HFF-Myc (cell line): Measurements from ENCODE around the gene RFNG.

ENCODE experiments used
- DNase-seq: peaks from one replicate; pipeline ENCODE4 v3.0.0-alpha.2; 2011; ENCODE audit warnings: low read depth; ENCODE audit errors: extremely low read depth
- H3K4me3 ChIP-seq: replicated peaks from 2 replicates; pipeline ENCODE4 v1.5.1; 2011; ENCODE audit warnings: low read depth, mild to moderate bottlenecking, control low read depth, low read length
- TF ChIP-seq, protein P1 (sequence below): IDR thresholded peaks from 2 replicates; pipeline ENCODE4 v1.5.1; 2012; ENCODE audit warnings: mild to moderate bottlenecking, low read depth, low read length, control low read depth; ENCODE audit errors: missing control alignments

The RFNG gene

DNA sequence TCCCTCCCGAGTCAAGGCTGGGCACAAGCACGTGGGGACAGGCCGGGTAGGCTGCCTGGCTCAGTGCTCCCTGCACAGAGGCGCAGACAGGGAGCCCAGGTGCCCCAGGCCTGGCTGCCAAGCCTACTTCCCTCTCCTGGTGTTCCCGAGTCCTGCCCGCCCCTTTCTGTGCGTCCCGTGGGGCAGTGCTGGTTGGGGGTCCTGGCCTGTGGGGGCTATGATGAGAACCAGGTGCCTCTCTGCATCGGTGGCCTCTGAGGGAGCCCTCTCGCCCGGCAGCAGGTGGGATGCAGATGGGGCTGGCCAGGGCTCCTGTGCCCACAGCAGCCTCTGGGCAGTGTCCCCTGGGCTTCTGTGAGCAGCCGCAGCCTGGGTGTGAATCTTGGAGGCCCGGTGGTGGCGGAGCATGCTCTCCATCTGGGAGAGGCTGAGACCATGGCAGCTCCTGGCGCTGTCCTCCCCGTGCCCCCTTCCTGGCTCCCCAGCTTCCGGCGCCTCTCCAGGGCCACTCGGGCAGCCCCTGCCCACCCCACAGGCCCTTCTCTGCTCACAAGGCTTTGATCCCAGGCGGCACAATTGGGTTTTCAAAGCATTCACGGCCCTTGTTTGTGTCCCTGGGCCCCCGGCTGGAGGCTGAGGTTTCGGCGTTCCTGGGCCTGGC lies 36.2 kb downstream of the RFNG start:
- TF ChIP-seq, protein P1, sequence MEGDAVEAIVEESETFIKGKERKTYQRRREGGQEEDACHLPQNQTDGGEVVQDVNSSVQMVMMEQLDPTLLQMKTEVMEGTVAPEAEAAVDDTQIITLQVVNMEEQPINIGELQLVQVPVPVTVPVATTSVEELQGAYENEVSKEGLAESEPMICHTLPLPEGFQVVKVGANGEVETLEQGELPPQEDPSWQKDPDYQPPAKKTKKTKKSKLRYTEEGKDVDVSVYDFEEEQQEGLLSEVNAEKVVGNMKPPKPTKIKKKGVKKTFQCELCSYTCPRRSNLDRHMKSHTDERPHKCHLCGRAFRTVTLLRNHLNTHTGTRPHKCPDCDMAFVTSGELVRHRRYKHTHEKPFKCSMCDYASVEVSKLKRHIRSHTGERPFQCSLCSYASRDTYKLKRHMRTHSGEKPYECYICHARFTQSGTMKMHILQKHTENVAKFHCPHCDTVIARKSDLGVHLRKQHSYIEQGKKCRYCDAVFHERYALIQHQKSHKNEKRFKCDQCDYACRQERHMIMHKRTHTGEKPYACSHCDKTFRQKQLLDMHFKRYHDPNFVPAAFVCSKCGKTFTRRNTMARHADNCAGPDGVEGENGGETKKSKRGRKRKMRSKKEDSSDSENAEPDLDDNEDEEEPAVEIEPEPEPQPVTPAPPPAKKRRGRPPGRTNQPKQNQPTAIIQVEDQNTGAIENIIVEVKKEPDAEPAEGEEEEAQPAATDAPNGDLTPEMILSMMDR = no peak
- no peak for DNase-seq

DNA sequence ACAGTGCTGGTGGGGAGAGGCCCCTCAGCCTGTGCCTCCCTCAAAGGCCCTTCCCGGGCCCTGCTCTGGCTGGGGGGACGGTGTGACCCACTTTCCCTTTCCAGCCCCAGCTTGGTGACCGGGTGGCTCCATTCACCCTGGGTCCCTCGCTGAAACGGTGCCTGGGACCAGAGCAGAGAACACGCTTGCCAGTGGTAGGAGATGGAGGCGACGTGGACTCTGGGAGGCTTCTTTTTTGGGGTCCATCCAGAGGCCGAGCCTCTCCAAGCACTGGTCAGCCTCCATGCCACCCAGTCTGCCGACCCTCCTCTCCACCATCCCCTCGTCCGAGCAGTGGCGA lies 36.7 kb downstream of the RFNG start:
- no peak overlapping the region for H3K4me3 ChIP-seq
- TF ChIP-seq, protein P1 = no peak

More for the DNA sequence above, 36.2 kb downstream of the RFNG start:
- H3K4me3 ChIP-seq = no peak overlapping the region

DNA sequence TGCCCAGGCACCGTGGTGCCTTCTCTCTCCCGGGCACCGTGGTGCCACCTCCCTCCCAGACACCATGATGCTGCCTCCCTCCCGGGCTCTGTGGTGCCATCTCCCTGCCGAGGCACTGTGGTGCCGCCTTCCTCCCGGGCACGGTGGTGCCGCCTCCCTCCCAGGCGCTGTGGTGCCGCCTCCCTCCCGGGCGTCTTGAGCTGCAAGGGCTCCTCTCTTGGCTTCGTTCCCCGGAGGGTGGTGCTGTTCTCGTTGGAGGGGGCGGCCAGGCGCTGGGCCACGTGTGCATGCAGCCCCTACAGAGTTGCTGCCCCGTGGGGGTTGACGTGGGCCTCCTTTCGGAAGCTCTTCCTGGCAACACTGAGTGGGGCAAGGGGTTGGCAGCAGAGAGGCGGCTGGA lies 37.2 kb downstream of the RFNG start:
- H3K4me3 ChIP-seq = no peak overlapping the region
- no peak for DNase-seq
- TF ChIP-seq, protein P1 = no peak

More for the DNA sequence above, 36.7 kb downstream of the RFNG start:
- DNase-seq = no peak

DNA sequence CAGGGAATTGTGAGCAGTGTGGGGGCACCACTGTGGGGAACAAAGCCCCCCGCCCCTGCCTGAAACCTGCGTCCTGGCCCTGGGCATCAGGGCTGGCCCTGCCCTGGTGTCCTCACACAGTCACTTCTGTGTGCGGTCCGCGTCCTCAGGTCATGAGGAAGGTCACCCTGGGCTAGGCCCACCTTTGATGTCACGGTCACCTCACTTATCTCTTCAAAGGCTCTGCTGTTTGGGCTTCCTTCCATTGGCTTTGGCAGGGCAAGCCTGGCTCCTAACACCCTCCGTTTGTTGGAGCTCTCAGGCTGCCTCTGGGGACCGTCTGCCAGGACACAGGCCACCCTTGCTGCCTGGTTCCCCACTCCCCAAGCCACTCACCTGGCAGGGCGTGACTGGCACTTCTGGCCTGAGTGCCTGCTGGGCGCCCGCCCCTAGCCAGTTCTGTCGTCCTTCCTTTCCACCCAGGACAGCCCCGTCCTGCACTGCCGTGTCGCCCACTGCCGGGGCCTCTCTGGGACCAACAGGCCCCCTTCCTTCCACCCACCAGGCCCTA lies 37.8 kb downstream of the RFNG start:
- TF ChIP-seq, protein P1 = no peak
- no peak overlapping the region for H3K4me3 ChIP-seq
- no peak for DNase-seq

DNA sequence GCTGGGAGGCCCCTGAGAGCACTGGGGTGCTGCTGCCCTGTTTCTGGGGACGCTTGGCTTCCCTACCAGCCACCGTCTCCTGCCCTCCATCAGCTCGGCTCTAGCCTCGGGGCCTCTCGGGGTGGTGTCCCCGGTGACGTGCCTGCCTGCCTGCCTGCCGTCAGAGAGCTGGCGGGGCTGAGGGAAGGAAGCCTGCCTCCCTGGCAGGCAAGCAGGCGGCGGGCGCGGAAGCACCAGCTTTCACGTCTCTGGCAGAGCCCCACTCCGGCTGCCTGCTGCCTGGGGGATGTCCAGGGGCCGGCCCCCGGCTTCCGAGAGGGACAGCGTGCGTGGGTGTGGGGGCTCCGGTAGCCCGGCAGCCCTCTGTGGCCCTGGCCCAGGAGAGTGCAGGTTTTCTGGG lies 38.3 kb downstream of the RFNG start:
- no peak overlapping the region for H3K4me3 ChIP-seq
- DNase-seq = no peak
- TF ChIP-seq, protein P1 = no peak

DNA sequence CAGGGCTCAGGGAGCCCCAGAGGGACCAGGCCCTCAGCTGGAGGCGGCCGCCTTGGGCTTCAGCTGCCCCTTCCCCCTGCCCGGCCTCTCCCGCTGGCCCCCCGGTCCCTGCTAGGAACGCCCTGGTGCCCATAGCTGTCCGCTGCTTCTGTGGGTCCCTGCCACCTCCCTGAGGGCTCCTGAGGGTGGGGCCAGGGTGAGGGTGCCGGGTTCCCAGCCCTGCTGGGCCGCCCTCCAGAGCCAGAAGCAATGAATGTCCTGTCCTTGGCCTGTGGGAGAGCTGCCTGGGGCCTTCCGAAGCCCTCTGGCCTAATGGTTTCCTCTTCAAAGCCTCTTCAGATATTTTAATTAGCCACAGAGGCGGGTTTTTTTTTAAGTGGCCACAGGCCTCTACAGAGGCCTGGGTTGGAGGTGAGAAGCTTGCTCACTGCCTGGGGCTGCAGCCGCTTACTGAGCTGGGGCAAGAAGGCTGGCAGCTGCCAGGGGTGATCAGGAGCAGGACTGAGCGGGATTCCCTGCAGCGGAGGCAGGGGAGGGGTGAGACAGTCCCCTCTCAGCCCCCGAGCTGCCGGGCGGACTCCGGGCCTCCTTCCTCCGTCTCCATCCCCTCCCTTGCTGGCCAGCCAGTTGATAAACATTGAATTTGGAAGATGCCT lies 38.8 kb downstream of the RFNG start:
- TF ChIP-seq, protein P1 = no peak
- DNase-seq = no peak

More for the DNA sequence above, 38.8 kb downstream of the RFNG start:
- H3K4me3 ChIP-seq = no peak overlapping the region
